NOMO-1 treated with dmso at 0.1 percent for 144 hours (cell line): ENCODE results near the gene MAP1B.

ENCODE experiments used
- DNase-seq: peaks from one replicate; lab custom pipeline; 2025; ENCODE audit not compliant: unreplicated experiment; lab: John Stamatoyannopoulos, UW

Gene MAP1B

GRCh38 chr5:72130351-72130761 is 23.1 kb downstream of the MAP1B start:
- no peak for DNase-seq

- DNase-seq, result no peak
Measured at GRCh38 chr5:72133212-72133990, 26.1 kb downstream of the MAP1B start.

- DNase-seq, result no peak
Measured at GRCh38 chr5:72134226-72134899, 27.1 kb downstream of the MAP1B start.

DNA sequence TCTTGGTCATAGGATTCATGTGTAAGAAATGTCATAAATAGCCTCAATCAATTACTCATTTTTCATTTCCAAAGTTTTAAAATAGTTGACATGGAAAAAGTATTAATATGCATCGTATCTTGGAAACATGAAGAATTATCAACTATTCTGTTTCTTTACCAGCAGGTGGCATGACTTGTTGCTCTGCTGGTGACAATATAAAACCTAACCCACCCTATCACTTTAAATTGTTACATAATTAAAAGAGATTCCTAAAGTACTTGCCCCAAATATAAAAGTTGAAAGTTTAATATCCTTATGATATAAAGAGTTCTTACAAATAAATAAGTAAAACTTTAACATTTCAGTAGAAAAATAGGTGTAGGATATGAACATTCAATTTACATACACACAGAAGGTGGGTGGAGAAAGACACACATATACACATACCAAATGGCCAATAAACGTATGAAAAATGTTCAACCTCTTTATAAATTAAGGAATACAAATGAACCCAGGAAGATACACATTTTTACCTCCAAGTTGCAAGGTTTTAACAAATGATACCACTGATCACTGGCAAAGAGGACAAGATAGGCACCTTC is 30.6 kb downstream of the MAP1B start:
- DNase-seq, result no peak

- DNase-seq, result no peak
Measured at GRCh38 chr5:72138943-72139521, 31.8 kb downstream of the MAP1B start.

GRCh38 chr5:72140711-72141110 is 33.4 kb downstream of the MAP1B start:
- DNase-seq, result no peak

DNA sequence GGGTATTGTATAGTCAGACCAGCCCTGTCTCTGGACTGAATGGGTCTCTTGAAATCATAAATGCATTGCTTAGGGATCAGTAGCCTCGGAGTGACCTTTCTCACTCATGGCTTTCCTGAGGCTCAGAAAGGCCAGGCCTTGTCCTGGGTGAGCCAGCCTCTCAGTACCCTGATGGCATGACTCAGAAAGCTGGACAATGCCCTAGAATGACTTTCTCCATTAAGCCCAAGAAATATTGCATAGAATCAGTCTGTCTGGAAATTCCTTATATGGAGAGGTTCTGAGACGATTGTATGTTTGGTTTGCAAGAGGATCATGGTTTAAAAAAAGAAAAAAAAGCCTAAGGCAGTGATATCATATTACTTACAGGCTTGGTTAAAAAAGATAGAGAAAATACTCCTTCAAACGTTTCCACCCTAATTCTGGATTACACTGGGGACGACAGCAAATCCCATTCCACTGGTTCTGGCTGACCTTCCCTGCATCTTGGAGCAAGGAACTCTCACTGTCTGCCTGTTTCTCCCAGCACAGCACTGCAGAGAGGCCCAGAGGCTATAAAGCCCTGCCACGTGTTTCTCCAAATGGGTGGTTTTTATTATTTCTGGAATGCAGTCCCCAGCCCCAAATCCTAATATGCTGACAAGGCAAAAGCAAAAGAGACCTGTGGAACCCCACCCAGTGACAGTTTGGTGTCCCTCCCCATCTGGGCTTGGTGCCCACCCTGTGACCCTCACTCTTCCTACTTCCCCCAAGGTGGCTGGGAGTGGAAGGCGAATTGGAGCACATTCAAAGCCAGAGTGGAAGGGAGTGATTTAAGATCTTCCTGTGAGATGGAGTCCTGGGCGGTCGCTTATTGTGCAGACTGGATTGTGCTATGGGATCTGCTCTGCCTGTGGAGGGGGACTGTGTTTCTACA is 34.4 kb downstream of the MAP1B start:
- no peak for DNase-seq

GRCh38 chr5:72144762-72145161 is 37.5 kb downstream of the MAP1B start:
- DNase-seq, result no peak

- DNase-seq, result no peak
Measured at GRCh38 chr5:72145348-72145747, 38.1 kb downstream of the MAP1B start.

GRCh38 chr5:72146056-72146455 is 38.8 kb downstream of the MAP1B start:
- no peak for DNase-seq

GRCh38 chr5:72147569-72147968 is 40.3 kb downstream of the MAP1B start:
- DNase-seq, result no peak

DNA sequence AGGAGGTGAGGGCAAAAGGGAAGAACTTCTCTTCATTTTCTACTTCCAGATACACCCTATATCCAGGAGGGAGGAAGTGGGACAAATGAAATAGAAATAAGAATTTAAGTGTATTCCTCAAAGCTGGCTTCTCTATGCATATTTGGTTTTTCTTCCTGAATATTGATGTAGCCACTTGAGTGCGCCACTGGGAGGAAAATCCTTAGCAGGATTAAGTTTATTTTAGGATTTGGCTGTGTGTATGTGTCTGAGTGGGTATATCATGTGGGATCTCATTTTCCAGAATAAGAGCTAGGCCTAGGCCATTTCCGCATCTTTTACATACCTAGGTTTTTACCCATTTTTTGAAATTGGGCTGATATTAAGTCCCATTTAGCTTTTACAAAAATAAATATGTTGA is 42.5 kb downstream of the MAP1B start:
- DNase-seq, result no peak

- DNase-seq, result no peak
Measured at GRCh38 chr5:72151169-72151568, 43.9 kb downstream of the MAP1B start.

- no peak for DNase-seq
Measured at GRCh38 chr5:72151646-72152045, 44.4 kb downstream of the MAP1B start.

DNA sequence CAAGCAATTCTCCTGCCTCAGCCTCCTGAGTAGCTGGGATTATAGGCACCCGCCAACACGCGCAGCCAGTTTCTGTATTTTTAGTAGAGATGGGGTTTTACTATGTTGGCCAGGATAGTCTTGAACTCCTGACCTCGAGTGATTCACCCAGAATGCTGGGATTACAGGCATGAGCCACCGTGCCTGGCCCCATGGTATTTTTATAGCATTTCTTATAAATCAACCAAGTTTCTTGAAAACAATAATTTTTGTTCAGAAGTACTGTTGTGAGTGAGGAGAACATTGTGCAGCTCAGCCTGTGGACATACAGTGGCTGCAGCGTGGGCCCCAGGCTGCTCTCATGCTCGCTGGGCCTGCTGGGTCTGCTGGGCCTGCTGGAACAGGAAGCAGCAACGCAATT is 45.3 kb downstream of the MAP1B start:
- no peak for DNase-seq

- no peak for DNase-seq
Measured at GRCh38 chr5:72153551-72153950, 46.3 kb downstream of the MAP1B start.

- no peak for DNase-seq
Measured at GRCh38 chr5:72154076-72154756, 46.9 kb downstream of the MAP1B start.

GRCh38 chr5:72156946-72157624 is 49.8 kb downstream of the MAP1B start:
- no peak for DNase-seq

GRCh38 chr5:72157625-72157962 is 50.3 kb downstream of the MAP1B start:
- no peak for DNase-seq

DNA sequence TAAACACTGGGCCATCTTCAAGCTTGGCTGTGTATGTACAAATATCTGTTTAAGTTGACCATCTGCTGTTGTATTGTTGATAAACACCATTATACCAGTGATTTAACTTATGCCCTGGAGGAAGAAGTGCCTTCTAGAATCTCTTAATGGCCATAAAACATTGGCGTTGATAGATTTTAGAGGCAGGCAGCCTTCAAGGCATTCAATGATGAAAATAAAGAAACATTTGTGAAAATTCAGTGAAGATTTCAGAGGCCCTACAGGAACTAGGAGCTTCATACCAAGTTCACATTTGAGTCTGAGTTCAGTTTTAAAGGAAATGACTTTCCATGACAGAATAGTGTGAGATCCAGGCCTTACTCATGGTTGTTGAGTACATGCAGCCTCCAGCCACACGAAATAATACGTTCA is 52.2 kb downstream of the MAP1B start:
- DNase-seq, result no peak
